LNCAP (cell line): ENCODE measurements around the gene PTPRM.

Experiments
- TF ChIP-seq, protein P1 (sequence below): fragments of 450-650 bp; IDR thresholded peaks from 2 replicates; pipeline ENCODE4 v1.5.1; 2017; ENCODE audit warnings: mild to moderate bottlenecking

PTPRM gene

DNA sequence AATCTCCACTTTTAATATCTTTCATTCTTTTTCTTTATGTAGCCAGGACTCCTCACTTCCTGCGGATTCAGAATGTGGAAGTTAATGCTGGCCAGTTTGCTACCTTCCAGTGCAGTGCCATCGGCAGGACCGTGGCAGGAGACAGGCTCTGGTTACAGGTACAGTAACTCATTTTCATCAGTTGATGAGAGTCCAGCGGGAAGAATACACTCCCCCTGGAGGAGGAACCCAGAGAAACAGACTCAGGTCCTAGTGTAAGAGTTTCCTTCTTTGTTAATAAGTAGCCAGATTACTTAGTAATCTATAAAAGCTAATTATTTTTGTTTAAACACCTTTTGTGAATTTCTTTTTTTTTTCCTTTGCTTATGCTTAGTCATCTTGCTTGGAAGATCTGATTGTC is 359.4 kb downstream of the PTPRM start:
- TF ChIP-seq, protein P1, sequence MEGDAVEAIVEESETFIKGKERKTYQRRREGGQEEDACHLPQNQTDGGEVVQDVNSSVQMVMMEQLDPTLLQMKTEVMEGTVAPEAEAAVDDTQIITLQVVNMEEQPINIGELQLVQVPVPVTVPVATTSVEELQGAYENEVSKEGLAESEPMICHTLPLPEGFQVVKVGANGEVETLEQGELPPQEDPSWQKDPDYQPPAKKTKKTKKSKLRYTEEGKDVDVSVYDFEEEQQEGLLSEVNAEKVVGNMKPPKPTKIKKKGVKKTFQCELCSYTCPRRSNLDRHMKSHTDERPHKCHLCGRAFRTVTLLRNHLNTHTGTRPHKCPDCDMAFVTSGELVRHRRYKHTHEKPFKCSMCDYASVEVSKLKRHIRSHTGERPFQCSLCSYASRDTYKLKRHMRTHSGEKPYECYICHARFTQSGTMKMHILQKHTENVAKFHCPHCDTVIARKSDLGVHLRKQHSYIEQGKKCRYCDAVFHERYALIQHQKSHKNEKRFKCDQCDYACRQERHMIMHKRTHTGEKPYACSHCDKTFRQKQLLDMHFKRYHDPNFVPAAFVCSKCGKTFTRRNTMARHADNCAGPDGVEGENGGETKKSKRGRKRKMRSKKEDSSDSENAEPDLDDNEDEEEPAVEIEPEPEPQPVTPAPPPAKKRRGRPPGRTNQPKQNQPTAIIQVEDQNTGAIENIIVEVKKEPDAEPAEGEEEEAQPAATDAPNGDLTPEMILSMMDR, result peak; percentile 13; the same call in 1 of the 2 replicates

- TF ChIP-seq, protein P1, result no peak
These were observed 360.0 kb downstream of the PTPRM start for GRCh38 chr18:7927119-7927518.

- TF ChIP-seq, protein P1, result no peak
These were observed 364.6 kb downstream of the PTPRM start for GRCh38 chr18:7931763-7932162.

DNA sequence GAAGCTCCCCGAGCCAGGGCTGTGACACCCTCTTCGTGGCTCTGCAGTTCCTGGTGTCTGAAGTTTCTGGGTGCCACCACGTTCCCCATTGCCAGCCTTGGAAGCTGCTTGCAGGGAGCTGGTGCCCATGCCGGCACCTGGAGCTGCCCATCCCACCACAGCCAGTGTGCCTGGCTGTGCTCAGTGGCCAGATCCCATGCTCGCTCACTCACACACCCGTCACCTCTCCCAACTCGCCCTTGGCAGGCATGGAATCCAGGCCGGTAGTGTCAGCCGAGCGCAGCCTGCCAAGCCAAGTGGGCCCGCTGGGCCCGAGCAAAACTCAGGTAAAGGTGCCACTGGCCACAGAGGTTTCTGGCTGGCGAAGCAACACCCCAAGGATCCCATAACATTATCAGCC is 370.2 kb downstream of the PTPRM start:
- TF ChIP-seq, protein P1, result no peak

GRCh38 chr18:7939521-7939920 is 372.4 kb downstream of the PTPRM start:
- TF ChIP-seq, protein P1, result no peak

DNA sequence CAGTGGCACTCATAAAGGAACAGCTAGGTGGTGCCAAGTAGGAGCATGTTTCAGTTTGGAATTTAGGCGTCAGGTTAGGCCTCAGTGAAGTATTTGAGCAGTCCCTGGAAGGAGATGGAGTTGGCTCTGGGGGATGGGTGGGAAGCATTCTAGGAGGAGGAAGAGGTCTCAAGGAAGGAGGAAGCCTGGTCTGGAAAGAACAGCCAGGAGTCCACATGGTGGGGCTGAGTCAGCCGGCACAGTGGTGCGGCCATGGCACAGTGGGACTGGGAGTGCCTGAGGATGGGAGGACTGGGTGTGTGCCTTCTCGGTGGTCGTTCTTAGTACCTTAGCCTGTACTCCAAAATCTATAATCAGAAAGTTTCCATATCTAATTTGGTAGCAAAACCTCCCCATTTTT is 373.3 kb downstream of the PTPRM start:
- TF ChIP-seq, protein P1, result no peak

DNA sequence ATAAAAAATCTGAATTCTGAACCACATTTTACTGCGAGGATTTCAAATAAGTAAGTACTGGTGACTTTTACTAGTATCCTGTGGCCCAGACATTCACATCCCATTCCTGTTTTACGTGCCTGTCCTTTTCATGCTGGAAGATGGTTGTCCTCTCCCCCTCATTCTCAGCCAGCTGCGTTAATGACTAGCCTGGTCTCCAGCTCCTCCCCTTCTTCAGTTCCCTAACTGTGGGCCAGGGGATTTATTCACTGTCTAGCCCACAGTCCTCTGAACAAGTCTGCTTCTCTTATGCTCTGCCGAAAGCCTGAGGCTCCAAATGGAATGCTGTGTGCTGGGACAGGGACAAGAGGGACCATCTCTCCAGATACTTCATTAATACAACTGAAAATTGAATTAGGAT is 373.9 kb downstream of the PTPRM start:
- TF ChIP-seq, protein P1, result no peak

- TF ChIP-seq, protein P1, result no peak
These were observed 374.4 kb downstream of the PTPRM start for GRCh38 chr18:7941533-7941932.
